PFSK-1 (cell line): Measurements from ENCODE around the gene FASN.

ENCODE experiments used
- FOXP2 ChIP-seq: optimal IDR thresholded peaks from 2 replicates; pipeline ENCODE3; 2011; ENCODE audit warnings: borderline replicate concordance, control low read depth, inconsistent platforms; ENCODE audit not compliant: insufficient read depth; ENCODE audit errors: extremely low read length, extremely low read depth
- POLR2AphosphoS5 ChIP-seq: IDR thresholded peaks from 2 replicates; pipeline ENCODE4 v1.6.1; 2012; ENCODE audit warnings: low read depth, mild to moderate bottlenecking, control low read depth, low read length, moderate library complexity
- SIN3A ChIP-seq: IDR thresholded peaks from 2 replicates; pipeline ENCODE4 v1.6.1; 2012; ENCODE audit warnings: mild to moderate bottlenecking, low read length, moderate library complexity, borderline replicate concordance; ENCODE audit not compliant: insufficient read depth
- TAF1 ChIP-seq: IDR thresholded peaks from 2 replicates; pipeline ENCODE4 v1.6.1; 2012; ENCODE audit warnings: low read length, control low read depth, borderline replicate concordance; ENCODE audit not compliant: insufficient read depth
- TF ChIP-seq, protein P1 (sequence below), 2 experiments: IDR thresholded peaks; 2 replicates each; pipeline versions ENCODE4 v1.6.1 to v1.8.0; 2011 to 2012; ENCODE audit warnings: low read depth in 2 of 2, low read length in 2 of 2, control low read depth in 1 of 2, inconsistent platforms in 1 of 2, mild to moderate bottlenecking in 1 of 2, moderate library complexity in 1 of 2; ENCODE audit not compliant: insufficient read depth in 1 of 2

The FASN gene

DNA sequence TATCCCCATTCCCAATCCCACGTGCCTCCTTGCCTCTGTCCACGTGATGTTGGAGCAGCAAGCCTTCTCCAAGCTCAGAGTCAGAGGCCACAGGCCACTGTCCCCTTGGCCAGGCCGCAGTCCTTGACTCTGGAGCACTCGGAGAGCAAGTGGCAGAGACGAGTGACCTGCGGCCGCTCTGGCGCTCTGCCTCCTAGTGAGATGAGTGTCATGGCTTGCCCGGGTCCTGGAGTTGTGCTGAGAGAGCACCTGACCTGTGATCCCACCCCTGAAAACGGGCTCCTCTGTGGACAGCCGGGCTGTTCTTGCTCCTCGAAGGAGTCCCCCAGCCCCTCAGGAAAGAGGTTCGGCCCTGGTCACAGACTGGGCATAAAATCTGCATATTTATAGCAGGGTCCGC lies 10.0 kb upstream of the FASN start:
- TF ChIP-seq POLR2AphosphoS5 (no peak), FOXP2 (no peak), SIN3A (no peak), TAF1 (no peak)
- TF ChIP-seq, protein P1, sequence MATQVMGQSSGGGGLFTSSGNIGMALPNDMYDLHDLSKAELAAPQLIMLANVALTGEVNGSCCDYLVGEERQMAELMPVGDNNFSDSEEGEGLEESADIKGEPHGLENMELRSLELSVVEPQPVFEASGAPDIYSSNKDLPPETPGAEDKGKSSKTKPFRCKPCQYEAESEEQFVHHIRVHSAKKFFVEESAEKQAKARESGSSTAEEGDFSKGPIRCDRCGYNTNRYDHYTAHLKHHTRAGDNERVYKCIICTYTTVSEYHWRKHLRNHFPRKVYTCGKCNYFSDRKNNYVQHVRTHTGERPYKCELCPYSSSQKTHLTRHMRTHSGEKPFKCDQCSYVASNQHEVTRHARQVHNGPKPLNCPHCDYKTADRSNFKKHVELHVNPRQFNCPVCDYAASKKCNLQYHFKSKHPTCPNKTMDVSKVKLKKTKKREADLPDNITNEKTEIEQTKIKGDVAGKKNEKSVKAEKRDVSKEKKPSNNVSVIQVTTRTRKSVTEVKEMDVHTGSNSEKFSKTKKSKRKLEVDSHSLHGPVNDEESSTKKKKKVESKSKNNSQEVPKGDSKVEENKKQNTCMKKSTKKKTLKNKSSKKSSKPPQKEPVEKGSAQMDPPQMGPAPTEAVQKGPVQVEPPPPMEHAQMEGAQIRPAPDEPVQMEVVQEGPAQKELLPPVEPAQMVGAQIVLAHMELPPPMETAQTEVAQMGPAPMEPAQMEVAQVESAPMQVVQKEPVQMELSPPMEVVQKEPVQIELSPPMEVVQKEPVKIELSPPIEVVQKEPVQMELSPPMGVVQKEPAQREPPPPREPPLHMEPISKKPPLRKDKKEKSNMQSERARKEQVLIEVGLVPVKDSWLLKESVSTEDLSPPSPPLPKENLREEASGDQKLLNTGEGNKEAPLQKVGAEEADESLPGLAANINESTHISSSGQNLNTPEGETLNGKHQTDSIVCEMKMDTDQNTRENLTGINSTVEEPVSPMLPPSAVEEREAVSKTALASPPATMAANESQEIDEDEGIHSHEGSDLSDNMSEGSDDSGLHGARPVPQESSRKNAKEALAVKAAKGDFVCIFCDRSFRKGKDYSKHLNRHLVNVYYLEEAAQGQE (IDR thresholded peaks at IDR 0.05; ENCODE audit: insufficient read depth in 1 of 2, low read depth in 2 of 2, low read length in 2 of 2), result no peak

DNA sequence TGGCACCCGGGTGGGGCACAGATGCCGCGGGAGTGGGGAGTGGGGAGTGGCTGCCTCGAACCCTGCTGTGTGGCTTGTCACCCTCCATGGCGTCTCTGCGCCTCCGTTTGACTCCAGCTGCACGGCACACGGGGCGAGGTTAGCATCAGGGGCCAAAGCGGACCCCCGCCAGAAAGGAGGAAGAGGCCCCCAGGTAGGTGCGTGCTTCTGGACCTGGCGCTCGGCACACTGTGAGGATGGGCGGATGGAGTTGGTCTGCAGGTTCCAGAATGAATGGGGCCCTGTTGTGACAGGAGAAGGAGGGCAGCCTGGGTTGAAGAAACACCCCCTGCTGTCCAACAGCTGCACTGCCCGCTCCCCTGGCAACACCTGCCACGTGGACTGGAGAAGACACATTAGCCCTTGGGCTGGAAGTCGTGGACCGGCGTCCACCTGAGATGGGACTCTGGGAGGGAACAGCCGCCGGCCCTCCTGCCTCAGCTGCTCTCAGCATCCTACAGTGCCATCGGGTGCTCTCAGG lies 9.4 kb upstream of the FASN start:
- TF ChIP-seq SIN3A (no peak), POLR2AphosphoS5 (no peak), FOXP2 (no peak), TAF1 (no peak)
- TF ChIP-seq, protein P1 (IDR thresholded peaks at IDR 0.05; ENCODE audit: insufficient read depth in 1 of 2, low read depth in 2 of 2, low read length in 2 of 2), result no peak

DNA sequence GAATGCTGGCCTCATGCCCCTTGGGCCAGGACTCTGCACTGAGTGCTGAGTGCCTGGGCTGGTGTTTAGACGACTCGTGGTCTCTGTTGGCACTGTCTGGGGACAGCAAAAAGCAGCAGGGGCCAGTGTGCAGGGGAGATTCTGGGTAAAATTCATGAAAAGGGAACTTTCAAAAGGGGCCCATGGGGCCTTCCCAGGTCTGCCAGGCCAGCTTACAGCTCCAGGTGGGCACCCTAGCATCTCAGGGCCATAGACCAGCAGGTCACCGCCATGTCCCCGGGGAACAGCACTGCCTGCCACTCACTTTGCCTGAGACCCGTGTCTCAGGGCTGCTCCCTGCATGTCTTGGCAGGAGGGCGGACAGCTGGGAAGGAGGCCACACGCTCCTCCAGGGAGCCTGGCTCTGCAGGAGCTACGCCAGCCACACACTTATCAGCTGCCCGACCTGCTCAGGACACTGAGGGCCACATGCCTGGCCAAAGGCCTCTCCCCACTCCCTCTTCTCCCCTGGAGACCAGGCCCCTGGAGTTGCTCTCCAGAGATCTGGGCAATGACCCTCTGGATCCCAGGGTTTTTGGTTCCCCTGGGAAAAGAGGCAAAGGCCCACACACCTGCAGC lies 8.8 kb upstream of the FASN start:
- TF ChIP-seq TAF1 (no peak), SIN3A (no peak)
- TF ChIP-seq, protein P1 (IDR thresholded peaks at IDR 0.05; ENCODE audit: insufficient read depth in 1 of 2, low read depth in 2 of 2, low read length in 2 of 2), result no peak

DNA sequence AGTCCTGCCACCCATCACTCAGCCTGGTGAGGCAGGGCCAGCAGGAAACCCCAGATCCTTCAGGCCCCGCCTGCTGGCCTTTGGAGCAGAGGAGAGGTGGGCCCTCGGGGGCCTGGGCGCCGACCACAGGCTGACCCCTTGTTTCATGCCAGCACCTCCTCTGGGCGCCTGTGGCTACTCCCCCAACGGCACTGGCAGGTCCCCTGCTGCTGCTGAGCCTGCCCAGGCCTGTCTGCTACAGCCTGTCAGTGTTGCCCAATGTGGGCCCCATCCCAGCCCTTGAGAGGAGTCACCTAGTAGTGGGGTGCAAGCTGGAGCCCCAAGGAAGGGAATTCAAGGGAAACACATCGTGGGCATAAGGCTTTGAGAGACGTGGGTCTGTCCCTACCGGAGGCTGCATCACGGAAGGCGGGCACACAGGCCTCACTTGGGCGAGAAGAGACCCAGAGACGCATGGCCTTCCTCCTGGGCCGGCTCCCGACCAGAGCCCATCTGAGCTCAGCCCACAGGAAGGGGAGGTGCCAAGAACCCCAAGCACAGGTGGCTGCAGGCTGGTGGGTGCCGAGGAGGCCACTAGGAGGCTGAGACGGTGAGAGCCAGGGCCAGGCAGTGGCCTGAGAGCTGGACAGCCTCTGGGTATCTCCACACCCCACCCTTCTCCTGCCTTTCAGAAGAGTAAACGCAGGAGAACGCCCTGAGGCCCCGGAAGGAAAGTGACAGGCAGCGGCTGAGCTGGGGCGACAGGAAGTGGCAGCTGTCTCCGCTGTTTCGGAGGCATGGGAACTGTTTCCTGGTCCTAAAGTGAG lies 8.0 kb upstream of the FASN start:
- TF ChIP-seq FOXP2 (no peak), POLR2AphosphoS5 (peak; percentile 58; the same call in 1 of the 2 replicates), SIN3A (no peak)

DNA sequence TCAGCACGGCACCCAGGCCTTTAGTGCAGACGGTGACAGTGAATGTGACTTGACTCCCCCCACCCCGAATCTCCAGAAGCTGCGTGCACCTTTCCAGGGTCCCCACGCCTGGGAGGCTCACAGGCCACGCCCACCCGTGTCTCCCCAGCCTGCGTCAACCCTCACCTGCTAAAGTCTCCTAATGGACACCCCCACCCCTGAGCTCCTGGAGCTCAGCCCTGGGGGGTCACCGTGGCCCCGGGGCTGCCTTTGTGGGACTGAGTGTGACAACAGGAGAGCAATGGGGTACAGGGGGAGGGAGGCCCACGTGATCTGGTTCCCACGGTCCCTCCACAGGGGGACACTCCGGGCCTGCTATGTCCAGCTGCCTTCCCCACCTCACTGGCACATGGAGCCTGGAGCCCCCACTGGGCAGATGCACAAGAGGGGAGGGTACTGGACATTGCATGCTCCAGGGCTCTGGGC lies 7.4 kb upstream of the FASN start:
- TF ChIP-seq, protein P1 (IDR thresholded peaks at IDR 0.05; ENCODE audit: insufficient read depth in 1 of 2, low read depth in 2 of 2, low read length in 2 of 2), result no peak
- TF ChIP-seq FOXP2, result no peak
- no peak for TF ChIP-seq SIN3A
- TF ChIP-seq POLR2AphosphoS5, result peak; percentile 29; the same call in 1 of the 2 replicates
- TF ChIP-seq TAF1, result no peak
